ENCODE data around the gene RHOG.

- TF ChIP-seq CTCF (conservative IDR thresholded peaks at IDR 0.05 in 1 of 2, IDR thresholded peaks at IDR 0.05 in 1 of 2; ENCODE audit: extremely low read depth in 1 of 2, insufficient read depth in 1 of 2, low read depth in 1 of 2, low read length in 2 of 2), result no peak
- no peak for TF ChIP-seq EZH2 (IDR thresholded peaks at IDR 0.05; ENCODE audit: borderline replicate concordance, low read length)
Observed at GRCh38 chr11:3837793-3838192, 3.0 kb downstream of the RHOG start.
